ENCODE data around the gene CD79B.

CD79B gene

GRCh38 chr17:63940584-63940983, 8.5 kb upstream of the CD79B start:
- Histone ChIP-seq H3K27ac (ENCODE audit: low read length) (no peak overlapping the region), H3K9ac (ENCODE audit: low read length) (no peak overlapping the region), H3K27me3 (ENCODE audit: control insufficient read depth, insufficient read depth, low read length) (no peaks in the 10 kb centered on the region), H3K4me1 (ENCODE audit: control insufficient read depth, low read depth, low read length) (no peaks in the 10 kb centered on the region), H3K36me3 (ENCODE audit: control insufficient read depth, low read depth, low read length) (no peaks in the 10 kb centered on the region), H3K9me3 (ENCODE audit: control insufficient read depth, low read depth, low read length) (no peaks in the 10 kb centered on the region), H3K4me3 (ENCODE audit: low read length) (no peak overlapping the region)

DNA sequence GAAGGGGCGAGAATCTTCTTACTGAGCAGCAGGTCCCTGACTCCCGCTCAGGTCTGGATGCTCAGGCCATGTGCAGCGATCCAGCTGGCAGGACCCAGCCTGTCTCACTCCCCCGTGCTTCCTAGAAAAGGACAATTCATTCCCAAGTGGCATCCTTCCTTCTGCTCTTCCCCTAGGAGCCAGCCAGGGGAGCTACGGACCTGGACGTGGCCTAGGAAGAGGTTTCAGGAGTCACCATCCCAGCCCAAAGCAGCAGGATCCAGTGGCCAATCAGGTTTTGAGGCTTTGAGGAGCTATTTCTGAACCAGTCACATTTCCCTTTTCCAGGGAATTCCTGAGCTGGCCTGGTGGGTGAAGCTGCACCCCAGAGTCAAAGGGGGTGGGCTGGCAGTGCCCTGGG, 7.8 kb upstream of the CD79B start:
- Histone ChIP-seq H3K27me3 (ENCODE audit: control insufficient read depth, insufficient read depth, low read length) (no peaks in the 10 kb centered on the region), H3K9me3 (ENCODE audit: control insufficient read depth, low read depth, low read length) (no peaks in the 10 kb centered on the region), H3K9ac (ENCODE audit: low read length) (no peak overlapping the region), H3K4me3 (ENCODE audit: low read length) (no peak overlapping the region), H3K36me3 (ENCODE audit: control insufficient read depth, low read depth, low read length) (no peaks in the 10 kb centered on the region), H3K27ac (ENCODE audit: low read length) (no peak overlapping the region), H3K4me1 (ENCODE audit: control insufficient read depth, low read depth, low read length) (no peaks in the 10 kb centered on the region)

DNA sequence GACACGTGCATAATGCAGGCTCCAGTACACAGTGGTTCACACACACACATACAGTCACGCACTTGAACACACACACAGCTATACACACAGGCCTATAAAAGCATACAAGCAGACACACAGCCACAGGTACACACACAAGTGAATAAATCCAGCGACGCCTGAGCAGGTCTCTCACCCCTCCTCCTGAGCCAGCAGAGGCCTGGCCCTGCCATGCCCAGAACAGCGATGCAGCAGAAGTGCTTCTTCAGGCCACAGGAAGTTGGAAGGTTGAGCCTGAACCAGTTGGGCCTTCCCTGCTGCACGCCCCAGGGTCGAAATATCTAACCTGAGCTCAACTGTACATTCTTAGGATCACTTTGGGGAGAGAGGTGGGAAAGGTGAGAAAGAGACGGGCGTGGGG, 7.3 kb upstream of the CD79B start:
- H3K9ac ChIP-seq (ENCODE audit: low read length): no peak overlapping the region
- no peaks in the 10 kb centered on the region for H3K27me3 ChIP-seq (ENCODE audit: control insufficient read depth, insufficient read depth, low read length)
- no peak overlapping the region for H3K4me3 ChIP-seq (ENCODE audit: low read length)

GRCh38 chr17:63937920-63938319, 5.8 kb upstream of the CD79B start:
- Histone ChIP-seq H3K27ac (ENCODE audit: low read length) (no peak overlapping the region), H3K27me3 (ENCODE audit: control insufficient read depth, insufficient read depth, low read length) (no peaks in the 10 kb centered on the region), H3K4me1 (ENCODE audit: control insufficient read depth, low read depth, low read length) (no peaks in the 10 kb centered on the region), H3K9ac (ENCODE audit: low read length) (no peak overlapping the region), H3K4me3 (ENCODE audit: low read length) (no peak overlapping the region), H3K9me3 (ENCODE audit: control insufficient read depth, low read depth, low read length) (no peaks in the 10 kb centered on the region), H3K36me3 (ENCODE audit: control insufficient read depth, low read depth, low read length) (no peaks in the 10 kb centered on the region)

More for the DNA sequence above, 7.3 kb upstream of the CD79B start:
- no peaks in the 10 kb centered on the region for H3K36me3 ChIP-seq (ENCODE audit: control insufficient read depth, low read depth, low read length)
- no peaks in the 10 kb centered on the region for H3K4me1 ChIP-seq (ENCODE audit: control insufficient read depth, low read depth, low read length)
- H3K9me3 ChIP-seq (ENCODE audit: control insufficient read depth, low read depth, low read length): no peaks in the 10 kb centered on the region
- no peak overlapping the region for H3K27ac ChIP-seq (ENCODE audit: low read length)

DNA sequence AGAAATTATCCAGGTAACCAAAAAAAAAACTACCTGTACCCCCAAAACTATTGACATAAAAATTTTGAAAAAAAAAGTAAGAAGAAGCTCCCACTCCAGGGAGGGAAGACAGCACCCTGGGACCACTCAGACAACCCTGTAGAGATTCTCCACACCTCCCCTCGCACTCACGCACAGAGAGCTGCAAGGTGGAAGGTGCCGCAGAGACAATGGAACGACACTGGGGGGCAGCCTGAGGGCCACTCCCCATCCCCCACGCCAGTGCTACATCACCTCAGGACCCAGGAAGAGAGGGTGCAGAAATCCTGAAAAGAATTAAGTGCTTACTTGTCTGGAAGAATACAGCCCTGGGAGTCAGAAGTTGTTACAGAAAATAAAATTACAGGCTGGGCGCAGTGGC, 5.2 kb upstream of the CD79B start:
- Histone ChIP-seq H3K4me3 (ENCODE audit: low read length) (no peak overlapping the region), H3K27me3 (ENCODE audit: control insufficient read depth, insufficient read depth, low read length) (no peaks in the 10 kb centered on the region), H3K4me1 (ENCODE audit: control insufficient read depth, low read depth, low read length) (no peaks in the 10 kb centered on the region), H3K36me3 (ENCODE audit: control insufficient read depth, low read depth, low read length) (no peaks in the 10 kb centered on the region), H3K9me3 (ENCODE audit: control insufficient read depth, low read depth, low read length) (no peaks in the 10 kb centered on the region), H3K9ac (ENCODE audit: low read length) (no peak overlapping the region), H3K27ac (ENCODE audit: low read length) (no peak overlapping the region)

DNA sequence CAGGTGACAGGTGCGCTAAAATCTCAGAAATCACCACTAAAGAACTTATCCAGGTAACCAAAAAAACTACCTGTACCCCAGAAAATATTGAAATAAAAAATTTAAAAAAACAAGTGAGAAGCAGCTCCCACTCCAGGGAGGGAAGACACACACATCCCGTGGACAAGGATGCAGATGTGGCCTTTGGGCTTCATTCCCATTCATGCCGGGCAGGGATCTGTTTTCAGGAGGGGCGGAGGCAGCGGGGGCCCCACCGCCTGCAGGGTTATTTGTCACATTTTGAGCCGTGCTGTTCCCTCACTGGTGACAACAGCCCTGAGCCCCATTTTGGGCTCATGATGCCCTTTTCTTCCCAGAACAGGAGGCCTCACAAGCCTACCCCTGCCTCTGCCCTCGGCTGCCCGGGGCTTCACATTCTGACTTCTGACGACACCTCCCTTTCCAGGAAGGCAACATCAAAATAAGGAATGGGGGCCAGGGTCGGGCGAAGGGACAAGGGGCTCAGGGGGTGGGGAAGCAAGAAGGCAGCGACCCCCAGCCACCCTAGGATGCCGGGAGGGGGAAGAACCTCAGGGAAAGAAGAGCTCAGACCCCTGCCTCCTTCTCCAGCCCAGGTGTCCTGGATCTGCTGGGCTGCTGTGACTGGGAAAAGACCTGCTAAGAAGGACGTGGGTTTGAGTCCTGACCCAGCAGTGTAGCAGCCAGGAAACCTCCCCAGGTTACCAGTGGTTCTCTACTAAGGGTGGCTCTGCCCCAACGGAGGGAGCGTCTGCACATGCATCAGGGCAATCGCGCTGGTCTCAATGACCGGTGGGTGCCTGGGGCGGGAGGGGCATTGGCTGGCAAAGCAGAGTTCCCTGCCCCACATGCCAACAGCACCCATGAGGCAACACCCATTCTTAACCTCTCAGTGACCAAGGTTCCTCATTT, 2.3 kb upstream of the CD79B start:
- Histone ChIP-seq H3K27ac (ENCODE audit: low read length) (no peak overlapping the region), H3K4me1 (ENCODE audit: control insufficient read depth, low read depth, low read length) (no peaks in the 10 kb centered on the region), H3K9ac (ENCODE audit: low read length) (no peak overlapping the region), H3K36me3 (ENCODE audit: control insufficient read depth, low read depth, low read length) (no peaks in the 10 kb centered on the region), H3K27me3 (ENCODE audit: control insufficient read depth, insufficient read depth, low read length) (no peaks in the 10 kb centered on the region), H3K4me3 (ENCODE audit: low read length) (no peak overlapping the region), H3K9me3 (ENCODE audit: control insufficient read depth, low read depth, low read length) (no peaks in the 10 kb centered on the region)

- H3K27me3 ChIP-seq (ENCODE audit: control insufficient read depth, insufficient read depth, low read length): no peaks in the 10 kb centered on the region
- H3K36me3 ChIP-seq (ENCODE audit: control insufficient read depth, low read depth, low read length): no peaks in the 10 kb centered on the region
- H3K9ac ChIP-seq (ENCODE audit: low read length): no peak overlapping the region
- H3K4me1 ChIP-seq (ENCODE audit: control insufficient read depth, low read depth, low read length): no peaks in the 10 kb centered on the region
- no peak overlapping the region for H3K27ac ChIP-seq (ENCODE audit: low read length)
- no peak overlapping the region for H3K4me3 ChIP-seq (ENCODE audit: low read length)
- no peaks in the 10 kb centered on the region for H3K9me3 ChIP-seq (ENCODE audit: control insufficient read depth, low read depth, low read length)
Observed at GRCh38 chr17:63933598-63933997, 1.5 kb upstream of the CD79B start.

DNA sequence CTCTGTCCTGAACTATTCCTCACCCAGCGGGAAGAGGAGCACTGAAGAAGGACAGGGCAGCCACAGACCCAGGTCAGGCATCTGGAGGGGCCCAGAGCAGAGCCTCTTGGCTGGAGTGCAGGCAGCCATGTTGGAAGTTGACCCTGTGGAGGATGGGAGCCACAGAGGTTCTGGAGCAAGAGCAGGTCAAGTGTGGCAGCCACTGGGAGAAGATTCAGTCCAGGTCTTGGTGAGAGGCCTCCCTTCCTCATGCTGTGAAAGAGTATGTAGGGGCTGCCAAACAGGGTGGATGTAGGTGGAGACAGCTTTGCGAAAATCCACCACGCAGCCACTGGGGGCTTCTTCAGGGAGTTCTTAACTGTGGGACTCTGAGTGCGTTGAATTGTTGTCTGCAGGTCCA, 590 bp upstream of the CD79B start:
- Histone ChIP-seq H3K27me3 (ENCODE audit: control insufficient read depth, insufficient read depth, low read length) (no peaks in the 10 kb centered on the region), H3K9ac (ENCODE audit: low read length) (no peak overlapping the region), H3K27ac (ENCODE audit: low read length) (no peak overlapping the region), H3K9me3 (ENCODE audit: control insufficient read depth, low read depth, low read length) (no peaks in the 10 kb centered on the region), H3K4me1 (ENCODE audit: control insufficient read depth, low read depth, low read length) (no peaks in the 10 kb centered on the region), H3K36me3 (ENCODE audit: control insufficient read depth, low read depth, low read length) (no peaks in the 10 kb centered on the region), H3K4me3 (ENCODE audit: low read length) (no peak overlapping the region)

DNA sequence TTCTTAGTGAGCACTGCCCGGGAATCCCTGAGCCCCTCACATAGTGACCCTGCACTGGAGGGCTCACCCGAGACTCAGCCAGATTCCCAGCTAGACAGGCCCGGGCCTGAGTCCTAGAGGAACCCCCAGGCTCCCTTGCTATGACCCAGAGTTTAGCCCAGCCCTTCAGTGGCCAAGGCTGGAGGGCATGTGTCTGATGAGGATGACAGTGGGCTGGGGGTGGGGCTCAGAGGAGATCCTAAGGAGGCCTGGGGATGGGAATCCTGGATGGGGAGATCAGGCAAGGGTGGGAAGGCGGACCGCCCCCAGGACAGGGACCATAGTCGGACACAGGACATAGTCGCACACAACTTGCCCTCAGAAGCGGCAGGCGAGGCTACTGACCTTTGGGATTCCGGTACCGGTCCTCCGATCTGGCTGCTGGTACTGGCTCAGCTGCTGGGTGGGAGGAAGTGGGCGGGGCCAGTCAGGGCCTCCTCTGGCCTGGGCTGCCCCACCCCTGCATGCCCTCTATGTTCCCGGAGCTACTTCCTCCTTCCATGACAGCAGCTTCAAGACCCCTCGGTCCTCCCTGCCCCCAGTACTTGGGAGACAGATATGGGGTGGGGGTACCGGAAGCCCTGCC, 1.1 kb downstream of the CD79B start:
- no peak overlapping the region for H3K27ac ChIP-seq (ENCODE audit: low read length)
- H3K9me3 ChIP-seq (ENCODE audit: control insufficient read depth, low read depth, low read length): no peaks in the 10 kb centered on the region
- H3K9ac ChIP-seq (ENCODE audit: low read length): no peak overlapping the region
- no peaks in the 10 kb centered on the region for H3K36me3 ChIP-seq (ENCODE audit: control insufficient read depth, low read depth, low read length)
- no peaks in the 10 kb centered on the region for H3K27me3 ChIP-seq (ENCODE audit: control insufficient read depth, insufficient read depth, low read length)
- H3K4me1 ChIP-seq (ENCODE audit: control insufficient read depth, low read depth, low read length): no peaks in the 10 kb centered on the region
- no peak overlapping the region for H3K4me3 ChIP-seq (ENCODE audit: low read length)

- H3K27ac ChIP-seq (ENCODE audit: low read length): no peak overlapping the region
- H3K4me3 ChIP-seq (ENCODE audit: low read length): no peak overlapping the region
- H3K4me1 ChIP-seq (ENCODE audit: control insufficient read depth, low read depth, low read length): no peaks in the 10 kb centered on the region
- no peaks in the 10 kb centered on the region for H3K27me3 ChIP-seq (ENCODE audit: control insufficient read depth, insufficient read depth, low read length)
- H3K36me3 ChIP-seq (ENCODE audit: control insufficient read depth, low read depth, low read length): no peaks in the 10 kb centered on the region
- no peaks in the 10 kb centered on the region for H3K9me3 ChIP-seq (ENCODE audit: control insufficient read depth, low read depth, low read length)
- H3K9ac ChIP-seq (ENCODE audit: low read length): no peak overlapping the region
Observed at GRCh38 chr17:63929860-63930766, 2.0 kb downstream of the CD79B start.

DNA sequence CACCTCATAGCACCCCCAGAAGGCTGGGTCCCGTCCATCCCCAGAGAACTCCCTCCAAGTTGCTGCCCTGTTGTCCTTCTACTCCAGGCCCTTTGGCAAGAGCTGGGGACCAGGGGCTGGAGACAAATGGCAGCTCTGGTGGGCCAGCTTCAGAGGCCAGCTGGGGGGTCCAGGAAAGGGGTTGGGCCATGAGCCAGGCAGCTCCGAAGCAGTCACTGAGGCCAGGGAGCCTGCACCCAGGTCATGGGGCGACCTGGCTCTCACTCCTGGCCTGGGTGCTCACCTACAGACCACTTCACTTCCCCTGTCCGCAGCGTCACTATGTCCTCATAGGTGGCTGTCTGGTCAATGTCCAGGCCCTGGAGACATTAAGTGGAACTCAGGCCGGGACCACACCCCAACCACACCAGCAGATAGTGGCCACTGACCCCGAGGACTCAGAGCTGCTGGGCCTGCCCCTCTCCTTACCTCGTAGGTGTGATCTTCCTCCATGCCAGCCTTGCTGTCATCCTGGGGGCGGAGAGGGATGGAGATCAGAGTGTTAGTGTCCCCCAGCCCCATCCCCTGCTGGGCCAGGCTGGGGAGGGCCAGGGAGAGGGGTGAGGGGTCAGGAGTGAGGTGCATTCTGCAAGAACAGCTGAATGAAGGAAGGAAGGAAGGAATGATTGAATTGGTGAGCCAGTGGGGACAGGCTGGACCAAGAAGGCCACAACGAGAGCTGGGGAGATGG, 3.0 kb downstream of the CD79B start:
- no peak overlapping the region for H3K4me3 ChIP-seq (ENCODE audit: low read length)
- no peaks in the 10 kb centered on the region for H3K9me3 ChIP-seq (ENCODE audit: control insufficient read depth, low read depth, low read length)
- no peaks in the 10 kb centered on the region for H3K36me3 ChIP-seq (ENCODE audit: control insufficient read depth, low read depth, low read length)
- H3K27me3 ChIP-seq (ENCODE audit: control insufficient read depth, insufficient read depth, low read length): no peaks in the 10 kb centered on the region
- H3K4me1 ChIP-seq (ENCODE audit: control insufficient read depth, low read depth, low read length): no peaks in the 10 kb centered on the region
- H3K27ac ChIP-seq (ENCODE audit: low read length): no peak overlapping the region
- no peak overlapping the region for H3K9ac ChIP-seq (ENCODE audit: low read length)

All from iPS-18a (cell line).